NCI-H2081 treated with DMSO at 0.1 percent for 48 hours (cell line): Measurements from ENCODE around the gene TEDC2.

Experiments used
- DNase-seq: peaks from one replicate; lab custom pipeline; 2025; lab: John Stamatoyannopoulos, UW

Gene TEDC2

GRCh38 chr16:2513405-2514332 lies 53.8 kb downstream of the TEDC2 start, which contains the start of gene ATP6V0C:
Gene ATP6V0C (plus strand): TSS chr16:2513952. CDS start chr16:2514104, 152 bp downstream.
- peak; percentile 77 for DNase-seq
